HFF-Myc (cell line): Measurements from ENCODE around the gene TFAP2E.

ENCODE experiments used
- DNase-seq: peaks from one replicate; pipeline ENCODE4 v3.0.0-alpha.2; 2011; ENCODE audit warnings: low read depth; ENCODE audit errors: extremely low read depth
- H3K4me3 ChIP-seq: replicated peaks from 2 replicates; pipeline ENCODE4 v1.5.1; 2011; ENCODE audit warnings: low read depth, mild to moderate bottlenecking, control low read depth, low read length
- CTCF ChIP-seq: IDR thresholded peaks from 2 replicates; pipeline ENCODE4 v1.5.1; 2012; ENCODE audit warnings: mild to moderate bottlenecking, low read depth, low read length, control low read depth; ENCODE audit errors: missing control alignments

The TFAP2E gene

DNA sequence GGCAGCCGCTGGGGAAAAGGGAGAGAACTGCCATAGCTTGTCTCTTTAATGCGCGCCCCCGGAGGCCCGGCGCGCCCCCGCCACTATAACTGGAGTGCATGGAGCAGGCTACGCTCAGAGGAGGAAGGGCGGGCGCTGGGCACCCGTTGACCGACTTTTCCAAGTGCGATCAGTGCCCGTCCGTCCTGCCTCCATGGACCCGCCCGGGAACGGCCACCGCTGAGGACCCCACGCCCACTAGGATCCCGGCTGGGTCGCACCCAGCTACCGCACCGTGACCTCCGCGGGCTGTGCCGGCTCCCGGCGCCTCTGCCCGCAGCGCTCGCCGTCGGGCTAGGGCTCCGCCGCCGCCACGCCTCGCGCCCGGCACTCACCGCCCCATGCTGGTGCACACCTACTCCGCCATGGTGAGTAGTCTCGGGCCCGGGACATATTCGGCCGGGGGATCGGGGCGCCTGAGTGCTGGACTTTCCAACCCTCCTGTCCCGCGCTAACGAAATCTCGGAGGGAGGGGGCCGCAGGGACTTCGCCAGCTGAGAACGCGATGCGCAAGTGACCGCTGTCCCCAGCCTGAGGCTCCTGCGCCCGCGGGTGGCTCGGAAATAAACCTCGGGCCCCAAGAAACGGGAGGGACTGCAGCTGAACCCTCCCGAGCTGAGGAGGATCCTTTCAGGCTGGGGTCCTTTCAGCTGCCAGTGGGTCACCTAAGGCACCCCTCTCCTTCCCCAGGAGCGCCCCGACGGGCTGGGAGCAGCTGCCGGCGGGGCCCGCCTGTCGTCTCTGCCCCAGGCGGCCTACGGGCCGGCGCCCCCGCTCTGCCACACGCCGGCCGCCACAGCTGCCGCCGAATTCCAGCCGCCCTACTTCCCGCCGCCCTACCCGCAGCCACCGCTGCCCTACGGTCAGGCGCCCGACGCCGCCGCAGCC lies at the start of gene TFAP2E:
Gene TFAP2E (plus strand): TSS at position 117 of the 927 bp plus-strand sequence. CDS start 264 bp downstream, at position 381.
- no peak for TF ChIP-seq CTCF
- no peak for DNase-seq
- H3K4me3 ChIP-seq: peak within 1 kb of the TSS; percentile 44

DNA sequence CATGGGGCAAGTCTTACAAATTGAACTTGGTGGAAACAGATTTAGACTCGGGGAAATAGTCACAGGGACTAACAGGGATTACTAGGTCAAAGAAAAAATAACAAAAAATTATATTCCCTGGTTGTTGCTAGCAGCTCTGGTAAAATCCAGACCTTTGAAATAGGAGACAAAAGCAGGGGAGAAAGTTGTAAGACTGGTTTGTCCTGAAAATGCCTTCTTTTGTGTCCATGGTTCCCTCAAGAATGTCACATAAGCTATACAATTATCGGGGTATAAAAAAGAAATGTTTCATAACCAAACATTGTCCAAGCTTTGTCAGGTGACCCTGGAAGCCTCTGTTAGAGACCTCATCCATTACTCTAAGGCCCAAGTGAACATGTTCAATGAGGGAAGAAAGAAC lies 49.0 kb upstream of the TFAP2E start:
- H3K4me3 ChIP-seq: no peak overlapping the region
- no peak for DNase-seq
- TF ChIP-seq CTCF: no peak

- no peak for DNase-seq
- no peak for TF ChIP-seq CTCF
- H3K4me3 ChIP-seq: no peak overlapping the region
These were observed 42.9 kb upstream of the TFAP2E start for GRCh38 chr1:35530168-35530567.

DNA sequence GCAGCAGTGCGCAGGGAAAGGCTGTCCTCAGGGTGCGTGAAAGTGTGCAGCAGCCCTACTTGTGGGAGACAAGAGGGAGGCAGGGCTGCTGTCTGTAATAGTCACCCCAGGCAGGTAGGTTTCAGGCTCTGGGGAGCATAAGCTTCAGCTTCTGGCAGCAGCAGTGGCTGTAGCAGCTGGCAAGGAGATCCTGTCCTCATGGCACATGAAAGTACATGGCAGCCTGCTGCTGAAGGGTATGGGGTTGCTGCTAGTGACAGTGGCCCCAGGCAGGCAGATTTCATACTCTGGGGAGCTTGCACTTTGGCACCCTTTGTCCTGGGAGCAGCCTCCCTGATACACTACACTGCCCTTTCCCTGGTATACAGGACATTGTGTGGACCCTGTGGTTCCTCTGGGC lies 42.2 kb upstream of the TFAP2E start:
- no peak for TF ChIP-seq CTCF
- no peak for DNase-seq

DNA sequence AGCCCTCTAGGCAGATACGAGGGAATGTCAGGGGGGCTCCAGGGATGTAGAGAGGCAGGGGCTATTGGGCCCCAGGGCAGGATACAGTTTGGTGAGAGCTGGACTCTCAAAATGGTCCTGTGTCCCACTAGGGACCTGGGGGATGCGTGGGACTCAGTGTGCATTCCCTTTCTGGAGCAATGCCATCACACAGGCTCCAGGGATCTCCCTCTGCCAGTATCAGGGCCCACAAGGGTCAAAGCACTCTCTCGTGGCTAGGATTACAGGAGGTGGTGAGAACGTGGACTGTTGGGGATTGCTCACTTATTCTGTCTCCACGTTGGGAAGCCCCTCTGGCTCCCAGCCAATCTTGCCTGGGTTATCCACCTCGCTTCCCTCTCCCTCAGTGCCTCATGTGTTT lies 41.7 kb upstream of the TFAP2E start:
- no peak for DNase-seq
- H3K4me3 ChIP-seq: no peak overlapping the region
- TF ChIP-seq CTCF: no peak

More for the DNA sequence above, 42.2 kb upstream of the TFAP2E start:
- no peak overlapping the region for H3K4me3 ChIP-seq

DNA sequence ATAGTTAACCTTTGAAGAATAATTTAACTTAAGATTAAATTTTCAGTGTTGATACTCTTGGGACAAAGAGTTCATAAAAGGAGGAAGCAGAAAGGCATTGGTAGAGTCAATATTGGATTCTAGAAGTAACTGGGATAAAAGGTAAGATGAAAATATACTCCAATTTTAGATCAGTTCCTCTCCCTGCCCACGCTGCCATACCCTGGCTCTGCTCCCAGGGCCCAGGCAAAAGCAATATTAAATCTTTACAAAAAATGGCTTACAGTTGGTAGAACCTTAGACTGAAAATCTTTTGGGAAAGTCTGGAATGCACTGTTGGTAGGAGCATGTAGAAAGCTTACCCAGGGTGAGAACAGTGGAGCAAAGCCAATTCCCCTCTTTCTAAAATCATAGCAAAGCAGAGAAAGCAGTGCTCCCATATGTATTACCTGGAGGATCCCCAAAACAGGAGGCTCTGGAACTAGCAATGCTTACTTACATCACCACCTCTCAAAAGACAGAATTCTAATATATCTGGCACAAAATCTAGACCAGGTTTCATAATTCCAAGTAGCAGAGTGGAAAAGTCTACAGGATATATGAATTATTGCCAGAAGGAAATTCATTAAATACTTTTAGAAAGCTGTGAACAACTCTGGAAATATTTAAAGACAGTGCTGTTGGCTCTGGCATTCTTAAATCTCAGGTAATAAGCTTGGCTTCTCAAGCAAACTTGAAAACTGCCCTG lies 40.5 kb upstream of the TFAP2E start:
- H3K4me3 ChIP-seq: no peak overlapping the region
- no peak for TF ChIP-seq CTCF
- no peak for DNase-seq
